HEK293 (cell line): ENCODE data around the gene APOA5.

ENCODE experiments used
- CTCF ChIA-PET: fragments of 350-600 bp; formaldehyde crosslinking; extraction: SDS; loops from one replicate; lab custom pipeline; 2021; ENCODE audit warnings: antibody characterized with exemption; lab: Yijun Ruan, JAX
- POLR2A ChIA-PET: fragments of 300-600 bp; formaldehyde crosslinking; extraction: SDS; loops from one replicate; lab custom pipeline; 2020; ENCODE audit warnings: antibody characterized with exemption, inconsistent platforms; lab: Yijun Ruan, JAX
- H3K27ac ChIP-seq: fragments of 200-500 bp; sonication (Bioruptor generic); 2 replicates; pipeline ENCODE4 v1.5.1; 2014; ENCODE audit warnings: low read depth, low read length, control low read depth, inconsistent platforms; ENCODE audit errors: extremely low read depth
- H3K36me3 ChIP-seq, 2 experiments: fragments of 200-500 bp in 1 of 2; sonication (Bioruptor generic) in 1 of 2; 1 replicate in 1 of 2; 2 replicates in 1 of 2; pipeline ENCODE4 v1.5.1; 2014 to 2017; ENCODE audit warnings: inconsistent platforms in 2 of 2, low read length in 2 of 2; ENCODE audit not compliant: control insufficient read depth in 2 of 2, insufficient read depth in 1 of 2
- H3K4me1 ChIP-seq: fragments of 200-500 bp; sonication (Bioruptor generic); 2 replicates; pipeline ENCODE4 v1.5.1; 2014; ENCODE audit warnings: mild to moderate bottlenecking, low read length, inconsistent platforms; ENCODE audit not compliant: control insufficient read depth, insufficient read depth
- H3K4me3 ChIP-seq: 2 replicates; pipeline ENCODE4 v1.5.1; 2011; ENCODE audit warnings: low read depth, mild to moderate bottlenecking, control low read depth, low read length, moderate library complexity
- H3K9me3 ChIP-seq: fragments of 200-500 bp; sonication (Bioruptor generic); 2 replicates; pipeline ENCODE4 v1.5.1; 2014; ENCODE audit warnings: low read depth, low read length, inconsistent platforms; ENCODE audit not compliant: control insufficient read depth, insufficient read depth
- MZF1 ChIP-seq: fragments of 450-650 bp; formaldehyde crosslinking; IDR thresholded peaks from 2 replicates; pipeline ENCODE4 v1.5.1; 2017; ENCODE audit warnings: missing biosample characterization, missing genetic modification characterization, borderline replicate concordance
- SCRT1 ChIP-seq: fragments of 450-650 bp; formaldehyde crosslinking; IDR thresholded peaks from 2 replicates; pipeline ENCODE4 v1.5.1; 2016; ENCODE audit warnings: missing biosample characterization, missing genetic modification characterization, borderline replicate concordance
- ZNF10 ChIP-seq: fragments of 450-650 bp; formaldehyde crosslinking; IDR thresholded peaks from 2 replicates; pipeline ENCODE4 v1.5.1; 2017; ENCODE audit warnings: missing biosample characterization, missing genetic modification characterization
- ZNF311 ChIP-seq: fragments of 450-650 bp; formaldehyde crosslinking; IDR thresholded peaks from 2 replicates; pipeline ENCODE4 v1.5.1; 2017; ENCODE audit warnings: missing biosample characterization, missing genetic modification characterization, borderline replicate concordance
- ZNF404 ChIP-seq: fragments of 450-650 bp; formaldehyde crosslinking; IDR thresholded peaks from 2 replicates; pipeline ENCODE4 v1.5.1; 2017; ENCODE audit warnings: missing biosample characterization, missing genetic modification characterization
- ZNF670 ChIP-seq: fragments of 450-650 bp; formaldehyde crosslinking; IDR thresholded peaks from 2 replicates; pipeline ENCODE4 v1.5.1; 2016; ENCODE audit warnings: missing biosample characterization, missing genetic modification characterization, low read depth
- ZNF830 ChIP-seq: fragments of 450-650 bp; IDR thresholded peaks from 2 replicates; pipeline ENCODE4 v1.5.0; 2018; ENCODE audit warnings: missing biosample characterization, missing genetic modification characterization, low read depth, mild to moderate bottlenecking, moderate library complexity
- TF ChIP-seq, protein P1 (sequence below): fragments of 450-650 bp; formaldehyde crosslinking; IDR thresholded peaks from 2 replicates; pipeline ENCODE4 v1.5.1; 2016; ENCODE audit warnings: missing biosample characterization, missing genetic modification characterization
- TF ChIP-seq, protein P2 (sequence below): fragments of 450-650 bp; formaldehyde crosslinking; optimal IDR thresholded peaks from 2 replicates; pipeline ENCODE3; 2016; ENCODE audit warnings: missing biosample characterization, mild to moderate bottlenecking, missing genetic modification characterization
- TF ChIP-seq, protein P3 (sequence below): fragments of 450-650 bp; formaldehyde crosslinking; IDR thresholded peaks from 2 replicates; pipeline ENCODE4 v1.5.1; 2016; ENCODE audit warnings: missing biosample characterization, missing genetic modification characterization
- TF ChIP-seq, protein P4 (sequence below): fragments of 450-650 bp; formaldehyde crosslinking; IDR thresholded peaks from 2 replicates; pipeline ENCODE4 v1.5.1; 2016; ENCODE audit warnings: missing biosample characterization, missing genetic modification characterization
- TF ChIP-seq, protein P5 (sequence below): fragments of 450-650 bp; formaldehyde crosslinking; IDR thresholded peaks from 2 replicates; pipeline ENCODE4 v1.5.1; 2016; ENCODE audit warnings: missing biosample characterization, missing genetic modification characterization
- TF ChIP-seq, protein P6 (sequence below): fragments of 450-650 bp; formaldehyde crosslinking; IDR thresholded peaks from 2 replicates; pipeline ENCODE4 v1.5.1; 2016; ENCODE audit warnings: missing biosample characterization, missing genetic modification characterization
- TF ChIP-seq, protein P7 (sequence below): fragments of 450-650 bp; formaldehyde crosslinking; IDR thresholded peaks from 2 replicates; pipeline ENCODE4 v1.5.1; 2016; ENCODE audit warnings: missing biosample characterization, missing genetic modification characterization

Gene APOA5

DNA sequence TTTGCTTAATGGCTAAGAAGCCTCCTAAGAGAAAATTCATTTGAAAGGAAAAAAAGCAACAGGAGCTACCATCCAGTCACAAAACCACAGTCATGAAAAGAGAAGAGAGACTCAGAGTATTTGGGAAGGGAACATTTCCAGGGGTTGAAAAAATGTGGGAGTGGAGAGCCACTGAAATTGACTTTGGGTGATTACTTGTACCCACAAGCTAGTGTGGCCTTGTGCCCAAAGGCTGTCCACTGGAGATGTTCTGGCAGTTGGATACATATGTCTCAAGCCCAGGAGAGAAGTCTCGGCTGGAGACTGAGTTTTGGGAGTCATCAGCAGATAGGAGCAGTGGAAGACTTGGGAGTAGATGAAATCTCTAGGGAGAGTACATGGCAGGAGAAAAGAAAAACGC is 3.2 kb upstream of the APOA5 start (continued):
- TF ChIP-seq, protein P1, sequence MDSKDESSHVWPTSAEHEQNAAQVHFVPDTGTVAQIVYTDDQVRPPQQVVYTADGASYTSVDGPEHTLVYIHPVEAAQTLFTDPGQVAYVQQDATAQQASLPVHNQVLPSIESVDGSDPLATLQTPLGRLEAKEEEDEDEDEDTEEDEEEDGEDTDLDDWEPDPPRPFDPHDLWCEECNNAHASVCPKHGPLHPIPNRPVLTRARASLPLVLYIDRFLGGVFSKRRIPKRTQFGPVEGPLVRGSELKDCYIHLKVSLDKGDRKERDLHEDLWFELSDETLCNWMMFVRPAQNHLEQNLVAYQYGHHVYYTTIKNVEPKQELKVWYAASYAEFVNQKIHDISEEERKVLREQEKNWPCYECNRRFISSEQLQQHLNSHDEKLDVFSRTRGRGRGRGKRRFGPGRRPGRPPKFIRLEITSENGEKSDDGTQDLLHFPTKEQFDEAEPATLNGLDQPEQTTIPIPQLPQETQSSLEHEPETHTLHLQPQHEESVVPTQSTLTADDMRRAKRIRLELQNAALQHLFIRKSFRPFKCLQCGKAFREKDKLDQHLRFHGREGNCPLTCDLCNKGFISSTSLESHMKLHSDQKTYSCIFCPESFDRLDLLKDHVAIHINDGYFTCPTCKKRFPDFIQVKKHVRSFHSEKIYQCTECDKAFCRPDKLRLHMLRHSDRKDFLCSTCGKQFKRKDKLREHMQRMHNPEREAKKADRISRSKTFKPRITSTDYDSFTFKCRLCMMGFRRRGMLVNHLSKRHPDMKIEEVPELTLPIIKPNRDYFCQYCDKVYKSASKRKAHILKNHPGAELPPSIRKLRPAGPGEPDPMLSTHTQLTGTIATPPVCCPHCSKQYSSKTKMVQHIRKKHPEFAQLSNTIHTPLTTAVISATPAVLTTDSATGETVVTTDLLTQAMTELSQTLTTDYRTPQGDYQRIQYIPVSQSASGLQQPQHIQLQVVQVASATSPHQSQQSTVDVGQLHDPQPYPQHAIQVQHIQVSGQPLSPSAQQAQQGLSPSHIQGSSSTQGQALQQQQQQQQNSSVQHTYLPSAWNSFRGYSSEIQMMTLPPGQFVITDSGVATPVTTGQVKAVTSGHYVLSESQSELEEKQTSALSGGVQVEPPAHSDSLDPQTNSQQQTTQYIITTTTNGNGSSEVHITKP (tag by site-specific recombination), result no peak
- TF ChIP-seq ZNF10 (tag by site-specific recombination) (no peak), ZNF404 (tag by site-specific recombination) (no peak), ZNF830 (tag by site-specific recombination) (no peak), SCRT1 (tag by site-specific recombination) (no peak)
- TF ChIP-seq, protein P2, sequence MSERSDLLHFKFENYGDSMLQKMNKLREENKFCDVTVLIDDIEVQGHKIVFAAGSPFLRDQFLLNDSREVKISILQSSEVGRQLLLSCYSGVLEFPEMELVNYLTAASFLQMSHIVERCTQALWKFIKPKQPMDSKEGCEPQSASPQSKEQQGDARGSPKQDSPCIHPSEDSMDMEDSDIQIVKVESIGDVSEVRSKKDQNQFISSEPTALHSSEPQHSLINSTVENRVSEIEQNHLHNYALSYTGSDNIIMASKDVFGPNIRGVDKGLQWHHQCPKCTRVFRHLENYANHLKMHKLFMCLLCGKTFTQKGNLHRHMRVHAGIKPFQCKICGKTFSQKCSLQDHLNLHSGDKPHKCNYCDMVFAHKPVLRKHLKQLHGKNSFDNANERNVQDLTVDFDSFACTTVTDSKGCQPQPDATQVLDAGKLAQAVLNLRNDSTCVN, result no peak
- TF ChIP-seq, protein P3, sequence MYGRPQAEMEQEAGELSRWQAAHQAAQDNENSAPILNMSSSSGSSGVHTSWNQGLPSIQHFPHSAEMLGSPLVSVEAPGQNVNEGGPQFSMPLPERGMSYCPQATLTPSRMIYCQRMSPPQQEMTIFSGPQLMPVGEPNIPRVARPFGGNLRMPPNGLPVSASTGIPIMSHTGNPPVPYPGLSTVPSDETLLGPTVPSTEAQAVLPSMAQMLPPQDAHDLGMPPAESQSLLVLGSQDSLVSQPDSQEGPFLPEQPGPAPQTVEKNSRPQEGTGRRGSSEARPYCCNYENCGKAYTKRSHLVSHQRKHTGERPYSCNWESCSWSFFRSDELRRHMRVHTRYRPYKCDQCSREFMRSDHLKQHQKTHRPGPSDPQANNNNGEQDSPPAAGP, result no peak
- TF ChIP-seq, protein P4, sequence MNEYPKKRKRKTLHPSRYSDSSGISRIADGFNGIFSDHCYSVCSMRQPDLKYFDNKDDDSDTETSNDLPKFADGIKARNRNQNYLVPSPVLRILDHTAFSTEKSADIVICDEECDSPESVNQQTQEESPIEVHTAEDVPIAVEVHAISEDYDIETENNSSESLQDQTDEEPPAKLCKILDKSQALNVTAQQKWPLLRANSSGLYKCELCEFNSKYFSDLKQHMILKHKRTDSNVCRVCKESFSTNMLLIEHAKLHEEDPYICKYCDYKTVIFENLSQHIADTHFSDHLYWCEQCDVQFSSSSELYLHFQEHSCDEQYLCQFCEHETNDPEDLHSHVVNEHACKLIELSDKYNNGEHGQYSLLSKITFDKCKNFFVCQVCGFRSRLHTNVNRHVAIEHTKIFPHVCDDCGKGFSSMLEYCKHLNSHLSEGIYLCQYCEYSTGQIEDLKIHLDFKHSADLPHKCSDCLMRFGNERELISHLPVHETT, result no peak

DNA sequence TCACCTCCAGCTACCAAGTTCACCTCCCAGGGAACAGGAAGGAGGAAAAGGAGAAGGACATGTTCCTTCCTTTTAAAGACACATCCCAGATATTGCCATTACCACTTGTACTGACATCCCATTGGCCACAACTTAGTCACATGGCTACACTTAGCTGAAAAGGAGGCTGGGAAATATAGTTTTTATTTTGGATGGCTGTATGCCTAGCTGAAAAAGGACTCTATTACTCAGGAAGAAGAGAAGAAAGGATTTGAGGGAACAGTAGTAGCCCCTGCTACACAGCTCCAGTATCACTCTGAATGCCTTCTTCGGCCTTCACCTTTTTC is 2.1 kb upstream of the APOA5 start:
- CTCF ChIA-PET, result interaction anchor here (0.7 to 6.9 kb wide), 5 partner anchors 19 to 312 kb away, joined by 3 to 118 read pairs (median 4); partner anchors contain the start of gene APOA1
- POLR2A ChIA-PET, result interaction anchor here (1.2 kb wide), 1 partner anchor 385 kb away, joined by 4 read pairs; the partner anchor contains the start of gene SIDT2
- H3K36me3 ChIP-seq, result no peaks in the 10 kb centered on the region

More for the DNA sequence above, 2.1 kb upstream of the APOA5 start:
- H3K4me1 ChIP-seq, result no peaks in the 10 kb centered on the region
- H3K4me3 ChIP-seq, result no peak overlapping the region
- TF ChIP-seq ZNF670 (tag by site-specific recombination), result no peak
- TF ChIP-seq, protein P5, sequence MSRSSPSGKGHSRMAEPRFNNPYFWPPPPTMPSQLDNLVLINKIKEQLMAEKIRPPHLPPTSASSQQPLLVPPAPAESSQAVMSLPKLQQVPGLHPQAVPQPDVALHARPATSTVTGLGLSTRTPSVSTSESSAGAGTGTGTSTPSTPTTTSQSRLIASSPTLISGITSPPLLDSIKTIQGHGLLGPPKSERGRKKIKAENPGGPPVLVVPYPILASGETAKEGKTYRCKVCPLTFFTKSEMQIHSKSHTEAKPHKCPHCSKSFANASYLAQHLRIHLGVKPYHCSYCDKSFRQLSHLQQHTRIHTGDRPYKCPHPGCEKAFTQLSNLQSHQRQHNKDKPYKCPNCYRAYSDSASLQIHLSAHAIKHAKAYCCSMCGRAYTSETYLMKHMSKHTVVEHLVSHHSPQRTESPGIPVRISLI (tag by site-specific recombination), result no peak
- TF ChIP-seq, protein P6, sequence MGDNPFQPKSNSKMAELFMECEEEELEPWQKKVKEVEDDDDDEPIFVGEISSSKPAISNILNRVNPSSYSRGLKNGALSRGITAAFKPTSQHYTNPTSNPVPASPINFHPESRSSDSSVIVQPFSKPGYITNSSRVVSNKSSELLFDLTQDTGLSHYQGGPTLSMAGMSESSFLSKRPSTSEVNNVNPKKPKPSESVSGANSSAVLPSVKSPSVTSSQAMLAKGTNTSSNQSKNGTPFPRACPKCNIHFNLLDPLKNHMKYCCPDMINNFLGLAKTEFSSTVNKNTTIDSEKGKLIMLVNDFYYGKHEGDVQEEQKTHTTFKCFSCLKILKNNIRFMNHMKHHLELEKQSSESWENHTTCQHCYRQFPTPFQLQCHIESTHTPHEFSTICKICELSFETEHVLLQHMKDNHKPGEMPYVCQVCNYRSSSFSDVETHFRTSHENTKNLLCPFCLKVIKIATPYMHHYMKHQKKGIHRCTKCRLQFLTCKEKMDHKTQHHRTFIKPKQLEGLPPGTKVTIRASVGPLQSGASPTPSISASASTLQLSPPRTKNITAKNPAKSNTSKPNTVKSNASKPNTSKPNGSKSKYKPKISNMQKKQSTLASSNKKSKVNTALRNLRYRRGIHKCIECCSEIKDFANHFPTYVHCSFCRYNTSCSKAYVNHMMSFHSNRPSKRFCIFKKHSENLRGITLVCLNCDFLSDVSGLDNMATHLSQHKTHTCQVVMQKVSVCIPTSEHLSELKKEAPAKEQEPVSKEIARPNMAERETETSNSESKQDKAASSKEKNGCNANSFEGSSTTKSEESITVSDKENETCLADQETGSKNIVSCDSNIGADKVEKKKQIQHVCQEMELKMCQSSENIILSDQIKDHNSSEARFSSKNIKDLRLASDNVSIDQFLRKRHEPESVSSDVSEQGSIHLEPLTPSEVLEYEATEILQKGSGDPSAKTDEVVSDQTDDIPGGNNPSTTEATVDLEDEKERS (tag by site-specific recombination), result no peak
- no peak for TF ChIP-seq ZNF311 (tag by site-specific recombination)
- TF ChIP-seq, protein P7, sequence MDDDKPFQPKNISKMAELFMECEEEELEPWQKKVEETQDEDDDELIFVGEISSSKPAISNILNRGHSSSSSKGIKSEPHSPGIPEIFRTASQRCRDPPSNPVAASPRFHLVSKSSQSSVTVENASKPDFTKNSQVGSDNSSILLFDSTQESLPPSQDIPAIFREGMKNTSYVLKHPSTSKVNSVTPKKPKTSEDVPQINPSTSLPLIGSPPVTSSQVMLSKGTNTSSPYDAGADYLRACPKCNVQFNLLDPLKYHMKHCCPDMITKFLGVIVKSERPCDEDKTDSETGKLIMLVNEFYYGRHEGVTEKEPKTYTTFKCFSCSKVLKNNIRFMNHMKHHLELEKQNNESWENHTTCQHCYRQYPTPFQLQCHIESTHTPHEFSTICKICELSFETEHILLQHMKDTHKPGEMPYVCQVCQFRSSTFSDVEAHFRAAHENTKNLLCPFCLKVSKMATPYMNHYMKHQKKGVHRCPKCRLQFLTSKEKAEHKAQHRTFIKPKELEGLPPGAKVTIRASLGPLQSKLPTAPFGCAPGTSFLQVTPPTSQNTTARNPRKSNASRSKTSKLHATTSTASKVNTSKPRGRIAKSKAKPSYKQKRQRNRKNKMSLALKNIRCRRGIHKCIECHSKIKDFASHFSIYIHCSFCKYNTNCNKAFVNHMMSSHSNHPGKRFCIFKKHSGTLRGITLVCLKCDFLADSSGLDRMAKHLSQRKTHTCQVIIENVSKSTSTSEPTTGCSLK (tag by site-specific recombination), result no peak
- no peak for TF ChIP-seq MZF1 (tag by site-specific recombination)
- no peak overlapping the region for H3K27ac ChIP-seq
- H3K9me3 ChIP-seq, result no peaks in the 10 kb centered on the region
